Stimulated activated CD8-positive, alpha-beta memory T cell treated with anti-CD3 and anti-CD28 coated beads, Interleukin-12 subunit alpha, Interleukin-12 subunit beta, amount 100 ng/mL, for 24 hours (primary cell): ENCODE measurements around the gene DAZL.

Source experiments
- DNase-seq: peaks from one replicate; pipeline ENCODE4 v3.0.0-alpha.2; 2020; ENCODE audit errors: extremely low read depth

The DAZL gene

DNA sequence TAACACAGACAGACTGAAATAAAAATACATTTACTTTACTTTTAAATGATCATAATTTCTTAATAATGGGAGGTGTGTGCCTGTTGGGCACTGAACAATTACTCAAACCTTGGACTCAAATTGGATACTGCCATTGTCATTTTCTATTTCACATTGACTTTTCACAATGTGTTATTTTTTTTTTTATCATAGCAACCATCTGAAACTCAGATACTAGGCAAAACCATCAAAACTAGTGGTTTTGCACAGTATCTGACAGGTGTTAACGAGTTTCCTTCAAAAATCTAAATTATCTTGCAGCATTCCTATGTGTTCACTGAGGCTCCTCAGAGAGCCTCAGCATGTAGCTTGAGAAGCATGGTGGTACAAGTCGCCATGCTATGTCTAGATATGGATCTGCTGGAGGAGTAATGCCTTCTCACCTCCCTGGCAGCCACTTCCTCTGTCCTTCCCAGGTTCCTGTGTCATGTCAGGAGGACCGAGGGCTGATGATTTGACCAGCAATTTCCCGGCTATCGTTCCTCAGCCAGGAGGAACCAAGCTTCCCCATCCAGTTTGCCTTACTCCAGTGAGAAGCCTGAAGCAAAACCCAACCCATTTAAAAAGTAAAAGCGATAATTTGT is 61.9 kb downstream of the DAZL start:
- DNase-seq, result no peak

DNA sequence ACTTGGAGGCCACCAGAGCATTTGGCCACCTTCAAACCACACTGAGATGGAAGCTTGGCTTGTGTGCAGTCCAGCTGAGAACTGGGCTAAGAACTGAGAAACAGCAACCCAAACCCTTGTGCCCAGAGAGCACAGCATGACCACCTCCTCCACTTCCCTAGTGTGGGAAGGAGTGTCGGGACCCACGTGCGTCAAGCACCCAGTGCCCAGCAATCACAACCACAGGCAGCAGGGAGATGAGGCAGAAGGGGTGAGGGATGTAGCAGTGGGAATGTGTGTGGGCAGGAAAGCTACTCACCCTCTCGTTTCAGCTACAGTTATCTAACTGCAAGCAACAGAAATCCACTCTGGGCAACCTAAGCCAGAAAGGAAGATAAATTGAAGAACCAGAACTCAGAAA is 66.7 kb downstream of the DAZL start:
- no peak for DNase-seq

DNA sequence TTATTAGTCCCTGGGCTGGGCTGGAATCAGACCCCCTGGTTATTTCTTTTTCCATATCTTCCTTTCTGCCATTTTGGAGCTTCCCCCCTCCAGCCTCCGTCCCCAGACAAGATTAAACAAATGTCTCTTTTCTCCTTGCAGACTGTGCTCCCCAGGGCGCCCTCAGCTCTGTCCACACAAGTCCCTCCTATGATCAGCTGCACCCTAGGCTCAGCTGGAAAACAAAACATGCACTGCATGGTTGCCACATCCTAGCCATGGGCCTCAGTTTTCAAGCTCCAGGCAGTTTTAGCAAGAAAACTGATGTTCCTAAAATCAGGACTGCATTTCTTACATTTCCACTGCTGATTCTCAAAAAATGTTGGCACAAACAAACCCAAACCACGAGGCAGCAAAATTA is 68.2 kb downstream of the DAZL start:
- DNase-seq, result no peak
